C4-2B (cell line): ENCODE data around the gene PQBP1.

ENCODE experiments used
- ZFX ChIP-seq: fragments of 450-650 bp; IDR thresholded peaks from 2 replicates; pipeline ENCODE4 v1.6.1; 2017
- TF ChIP-seq, protein P1 (sequence below): fragments of 450-650 bp; conservative IDR thresholded peaks from 2 replicates; pipeline ENCODE4 v1.5.1; 2017; ENCODE audit warnings: mild to moderate bottlenecking

GRCh38 chrX:48891402-48892288, 6.1 kb upstream of the PQBP1 start:
- TF ChIP-seq, protein P1, sequence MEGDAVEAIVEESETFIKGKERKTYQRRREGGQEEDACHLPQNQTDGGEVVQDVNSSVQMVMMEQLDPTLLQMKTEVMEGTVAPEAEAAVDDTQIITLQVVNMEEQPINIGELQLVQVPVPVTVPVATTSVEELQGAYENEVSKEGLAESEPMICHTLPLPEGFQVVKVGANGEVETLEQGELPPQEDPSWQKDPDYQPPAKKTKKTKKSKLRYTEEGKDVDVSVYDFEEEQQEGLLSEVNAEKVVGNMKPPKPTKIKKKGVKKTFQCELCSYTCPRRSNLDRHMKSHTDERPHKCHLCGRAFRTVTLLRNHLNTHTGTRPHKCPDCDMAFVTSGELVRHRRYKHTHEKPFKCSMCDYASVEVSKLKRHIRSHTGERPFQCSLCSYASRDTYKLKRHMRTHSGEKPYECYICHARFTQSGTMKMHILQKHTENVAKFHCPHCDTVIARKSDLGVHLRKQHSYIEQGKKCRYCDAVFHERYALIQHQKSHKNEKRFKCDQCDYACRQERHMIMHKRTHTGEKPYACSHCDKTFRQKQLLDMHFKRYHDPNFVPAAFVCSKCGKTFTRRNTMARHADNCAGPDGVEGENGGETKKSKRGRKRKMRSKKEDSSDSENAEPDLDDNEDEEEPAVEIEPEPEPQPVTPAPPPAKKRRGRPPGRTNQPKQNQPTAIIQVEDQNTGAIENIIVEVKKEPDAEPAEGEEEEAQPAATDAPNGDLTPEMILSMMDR: no peak; the same call in 1 of the 2 replicates
- TF ChIP-seq ZFX: no peak
